ENCODE data around the gene XPA.

XPA gene

DNA sequence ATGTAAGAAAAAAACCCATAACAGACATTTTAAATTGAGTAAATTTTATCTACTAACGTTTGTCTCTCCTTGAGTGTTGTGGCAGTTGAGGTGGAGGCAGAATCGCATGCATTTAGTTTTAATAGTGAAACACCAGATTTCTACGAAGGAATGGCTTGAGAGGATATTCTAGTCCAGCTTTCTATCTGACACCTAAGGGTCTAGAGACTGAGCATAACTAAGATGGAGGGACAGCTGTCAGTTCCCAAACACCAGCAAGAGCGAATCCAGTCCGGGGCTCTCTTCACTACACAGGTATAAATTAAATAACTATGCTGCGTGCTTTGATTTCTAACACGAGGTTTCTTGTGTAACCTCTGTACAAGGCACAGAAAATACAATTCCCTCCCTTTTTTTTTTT, 62.1 kb downstream of the XPA start:
- Histone ChIP-seq H3K36me3 (ENCODE audit: low read length) (no peaks in the 10 kb centered on the region), H3K9me3 (ENCODE audit: insufficient read depth, low read length) (no peaks in the 10 kb centered on the region), H4K20me1 (ENCODE audit: low read depth, low read length) (peaks cover 31% of the 10 kb centered on the region), H3K9ac (ENCODE audit: low read length) (peak overlapping the region; percentile 96), H3K4me2 (ENCODE audit: low read depth, low read length, poor library complexity, severe bottlenecking) (peak overlapping the region; percentile 86), H3F3A (ENCODE audit: insufficient read depth) (no peaks in the 10 kb centered on the region), H3K4me3 (ENCODE audit: insufficient read depth, low read length, poor library complexity, severe bottlenecking) (peak overlapping the region; percentile 95), H3K79me2 (ENCODE audit: insufficient read depth, low read length) (peaks cover 89% of the 10 kb centered on the region), H2AFZ (ENCODE audit: low read depth, low read length, severe bottlenecking) (no peak overlapping the region), H3K9me2 (replicated peaks; ENCODE audit: insufficient read depth, low read length) (no peaks in the 10 kb centered on the region), H3K27ac (ENCODE audit: low read depth, low read length) (0 out of 2 replicates have a peak overlapping the region, but pooled peaks have one; percentile 4), H3K27me3 (ENCODE audit: low read length) (no peaks in the 10 kb centered on the region)
- TF ChIP-seq, protein P1, sequence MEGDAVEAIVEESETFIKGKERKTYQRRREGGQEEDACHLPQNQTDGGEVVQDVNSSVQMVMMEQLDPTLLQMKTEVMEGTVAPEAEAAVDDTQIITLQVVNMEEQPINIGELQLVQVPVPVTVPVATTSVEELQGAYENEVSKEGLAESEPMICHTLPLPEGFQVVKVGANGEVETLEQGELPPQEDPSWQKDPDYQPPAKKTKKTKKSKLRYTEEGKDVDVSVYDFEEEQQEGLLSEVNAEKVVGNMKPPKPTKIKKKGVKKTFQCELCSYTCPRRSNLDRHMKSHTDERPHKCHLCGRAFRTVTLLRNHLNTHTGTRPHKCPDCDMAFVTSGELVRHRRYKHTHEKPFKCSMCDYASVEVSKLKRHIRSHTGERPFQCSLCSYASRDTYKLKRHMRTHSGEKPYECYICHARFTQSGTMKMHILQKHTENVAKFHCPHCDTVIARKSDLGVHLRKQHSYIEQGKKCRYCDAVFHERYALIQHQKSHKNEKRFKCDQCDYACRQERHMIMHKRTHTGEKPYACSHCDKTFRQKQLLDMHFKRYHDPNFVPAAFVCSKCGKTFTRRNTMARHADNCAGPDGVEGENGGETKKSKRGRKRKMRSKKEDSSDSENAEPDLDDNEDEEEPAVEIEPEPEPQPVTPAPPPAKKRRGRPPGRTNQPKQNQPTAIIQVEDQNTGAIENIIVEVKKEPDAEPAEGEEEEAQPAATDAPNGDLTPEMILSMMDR (IDR thresholded peaks at IDR 0.05; ENCODE audit: insufficient read depth, low read length, poor library complexity, severe bottlenecking), result no peak
- no peak for TF ChIP-seq EZH2phosphoT487 (conservative IDR thresholded peaks at IDR 0.05; ENCODE audit: low read length)

DNA sequence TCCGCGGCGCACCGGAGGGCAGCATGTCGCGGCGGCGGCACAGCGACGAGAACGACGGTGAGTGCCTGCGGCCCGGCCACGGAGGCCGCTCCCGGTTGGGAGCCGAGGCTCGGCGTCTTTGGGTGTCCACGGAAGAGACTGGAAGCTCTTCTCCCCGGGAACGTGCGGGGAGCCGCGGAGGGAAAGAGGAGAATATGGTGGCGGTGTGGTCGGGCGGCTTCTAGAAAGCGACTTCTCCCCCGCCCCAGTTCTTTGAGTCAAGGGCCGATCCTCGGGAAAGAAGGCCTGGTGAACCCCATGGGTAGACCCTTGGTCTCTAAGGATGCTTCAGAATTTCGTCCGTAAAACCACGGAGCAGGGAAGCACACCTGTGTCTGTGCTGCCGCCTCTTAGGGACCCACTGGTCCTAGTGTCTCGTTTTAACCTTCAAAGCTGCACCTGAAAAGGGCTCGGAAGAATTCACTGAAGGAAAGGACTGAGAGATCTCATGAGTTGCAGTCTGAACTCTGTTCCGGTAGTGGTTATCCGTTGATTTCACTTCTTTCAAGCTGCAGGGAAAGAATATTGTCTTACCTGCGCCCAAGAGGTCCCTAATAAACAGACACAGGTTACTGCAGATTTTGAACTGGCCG, 63.2 kb downstream of the XPA start:
- no peaks in the 10 kb centered on the region for H3K27me3 ChIP-seq (ENCODE audit: low read length)
- peaks cover 86% of the 10 kb centered on the region for H3K79me2 ChIP-seq (ENCODE audit: insufficient read depth, low read length)
- H3K4me2 ChIP-seq (ENCODE audit: low read depth, low read length, poor library complexity, severe bottlenecking), result peak overlapping the region; percentile 86
- H3K27ac ChIP-seq (ENCODE audit: low read depth, low read length), result peak overlapping the region; percentile 89
- H3K9me3 ChIP-seq (ENCODE audit: insufficient read depth, low read length), result no peaks in the 10 kb centered on the region
- H3K4me3 ChIP-seq (ENCODE audit: insufficient read depth, low read length, poor library complexity, severe bottlenecking), result peak overlapping the region; percentile 95
- no peaks in the 10 kb centered on the region for H3K36me3 ChIP-seq (ENCODE audit: low read length)
- H2AFZ ChIP-seq (ENCODE audit: low read depth, low read length, severe bottlenecking), result peak overlapping the region; percentile 67
- peak overlapping the region; percentile 96 for H3K9ac ChIP-seq (ENCODE audit: low read length)
- no peaks in the 10 kb centered on the region for H3F3A ChIP-seq (ENCODE audit: insufficient read depth)
- no peaks in the 10 kb centered on the region for H3K9me2 ChIP-seq (replicated peaks; ENCODE audit: insufficient read depth, low read length)
- peaks cover 20% of the 10 kb centered on the region for H4K20me1 ChIP-seq (ENCODE audit: low read depth, low read length)
- TF ChIP-seq, protein P1 (IDR thresholded peaks at IDR 0.05; ENCODE audit: insufficient read depth, low read length, poor library complexity, severe bottlenecking), result no peak
- TF ChIP-seq EZH2phosphoT487 (conservative IDR thresholded peaks at IDR 0.05; ENCODE audit: low read length), result no peak

DNA sequence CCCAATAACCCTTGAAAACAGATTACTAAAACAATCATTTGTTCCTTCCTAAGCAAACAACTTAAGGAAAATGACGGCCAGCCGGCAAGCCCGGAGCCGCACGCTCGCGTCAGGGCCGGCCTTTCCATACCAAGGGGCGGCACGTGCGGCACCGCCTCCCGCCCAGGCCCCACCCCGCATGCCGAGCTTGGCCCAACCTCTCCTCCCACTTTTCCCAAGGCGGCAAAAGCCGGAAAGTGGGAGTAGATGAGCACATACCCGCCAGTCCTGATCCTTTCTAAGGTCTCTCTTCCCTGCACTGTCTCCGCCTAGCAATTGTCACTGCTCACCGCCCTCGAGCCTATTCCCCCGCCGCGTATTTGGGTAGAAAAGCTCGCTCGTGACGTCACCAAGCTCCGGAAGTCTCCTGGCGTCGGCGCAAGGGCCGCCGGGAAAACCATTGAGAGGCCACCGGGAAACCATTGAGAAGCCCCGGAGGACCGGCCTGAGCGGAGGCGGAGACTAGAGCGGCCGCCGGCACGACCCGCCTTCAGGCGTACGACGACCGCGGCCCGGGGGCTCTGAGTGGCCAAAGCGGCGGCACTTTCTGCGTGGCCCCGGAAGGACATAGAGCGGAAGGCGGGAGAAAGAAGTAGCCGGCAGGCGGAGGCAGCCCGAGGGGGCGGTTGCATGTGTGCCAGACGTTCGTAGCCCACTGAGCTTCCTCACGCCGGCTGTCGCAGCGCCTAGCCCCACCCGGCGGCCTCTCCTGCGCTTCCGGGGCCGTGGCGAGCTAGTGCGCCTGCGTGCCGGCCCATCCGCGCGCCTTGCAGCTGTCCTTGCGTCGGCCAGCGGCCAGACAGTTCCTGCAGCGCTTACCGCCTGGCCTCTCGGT, 63.9 kb downstream of the XPA start, which contains the start of the genes NCBP1 and TSTD2:
Gene NCBP1 (plus strand): TSS at position 837 of the 874 bp plus-strand sequence. CDS start 61 bp downstream, outside the sequence.
Gene TSTD2 (minus strand): TSS at position 384 of the 874 bp plus-strand sequence. CDS start 5,806 bp downstream, outside the sequence.
- Histone ChIP-seq H3K9me3 (ENCODE audit: insufficient read depth, low read length) (no peaks in the 10 kb centered on the region), H2AFZ (ENCODE audit: low read depth, low read length, severe bottlenecking) (peak within 1 kb of the TSS; percentile 67), H4K20me1 (ENCODE audit: low read depth, low read length) (peaks cover 18% of the 10 kb centered on the region), H3K4me2 (ENCODE audit: low read depth, low read length, poor library complexity, severe bottlenecking) (peak within 1 kb of the TSS; percentile 86), H3K4me3 (ENCODE audit: insufficient read depth, low read length, poor library complexity, severe bottlenecking) (peak within 1 kb of the TSS; percentile 95), H3K36me3 (ENCODE audit: low read length) (no peaks in the 10 kb centered on the region), H3K9me2 (replicated peaks; ENCODE audit: insufficient read depth, low read length) (no peaks in the 10 kb centered on the region), H3K27ac (ENCODE audit: low read depth, low read length) (peak within 1 kb of the TSS; percentile 89), H3K9ac (ENCODE audit: low read length) (peak within 1 kb of the TSS; percentile 96), H3K27me3 (ENCODE audit: low read length) (no peaks in the 10 kb centered on the region), H3K79me2 (ENCODE audit: insufficient read depth, low read length) (peaks cover 84% of the 10 kb centered on the region), H3F3A (ENCODE audit: insufficient read depth) (no peaks in the 10 kb centered on the region)
- TF ChIP-seq EZH2phosphoT487 (conservative IDR thresholded peaks at IDR 0.05; ENCODE audit: low read length), result no peak
- TF ChIP-seq, protein P1 (IDR thresholded peaks at IDR 0.05; ENCODE audit: insufficient read depth, low read length, poor library complexity, severe bottlenecking), result no peak
